GM23338 (cell line): Measurements from ENCODE around the gene CDC25B. TPM values are rescaled to one million over a fixed set of nuclear protein-coding genes. Genes with fewer than 3 reads are reported as not detected.

Source experiments
- CREB1 ChIP-seq: fragments of 250-450 bp; sonication (Bioruptor Pico); IDR thresholded peaks from 2 replicates; pipeline ENCODE4 v1.5.0; 2020; ENCODE audit warnings: low read depth, mild to moderate bottlenecking, moderate library complexity
- EZH2phosphoT487 ChIP-seq: fragments of 200-600 bp; sonication (generic); IDR thresholded peaks from one replicate; pipeline ENCODE4 v1.8.1; 2018; ENCODE audit warnings: antibody characterized with exemption; ENCODE audit not compliant: unreplicated experiment
- JUNB ChIP-seq: IDR thresholded peaks from one replicate; pipeline ENCODE4 v1.6.1; 2016; ENCODE audit warnings: antibody characterized with exemption; ENCODE audit not compliant: unreplicated experiment
- NANOG ChIP-seq: IDR thresholded peaks from 2 replicates; pipeline ENCODE4 v1.6.1; 2016; ENCODE audit warnings: antibody characterized with exemption, borderline replicate concordance
- POLR2AphosphoS5 ChIP-seq: IDR thresholded peaks from 2 replicates; pipeline ENCODE4 v1.6.1; 2016; ENCODE audit warnings: antibody characterized with exemption, low read depth
- ZNF331 ChIP-seq: fragments of 250-450 bp; sonication (Bioruptor Pico); IDR thresholded peaks from 2 replicates; pipeline ENCODE4 v1.5.0; 2020; ENCODE audit warnings: low read depth, mild to moderate bottlenecking, moderate library complexity
- polyA plus RNA-seq: library from polyadenylated mRNA; unstranded; fragments of >200 nt; fragmentation: Nextera tagmentation; extraction: Ambion mirVana; gene quantifications from 2 replicates; pipeline ENCODE4 v1.2.1, GENCODE V29; 2016
- total RNA-seq: library from RNA; depleted of rRNA; stranded (reverse); fragments of >200 nt; shearing (Covaris generic); gene quantifications from 2 replicates; pipeline ENCODE4 v1.2.3, GENCODE V29; 2014
- TF ChIP-seq, protein P1 (sequence below): fragments of 250-450 bp; sonication (Bioruptor Pico); IDR thresholded peaks from 2 replicates; pipeline ENCODE4 v1.5.0; 2020; ENCODE audit warnings: mild to moderate bottlenecking, moderate library complexity
- TF ChIP-seq, protein P2 (sequence below): IDR thresholded peaks from one replicate; pipeline ENCODE4 v1.6.1; 2018; ENCODE audit warnings: antibody characterized with exemption; ENCODE audit not compliant: unreplicated experiment
- TF ChIP-seq, protein P3 (sequence below): IDR thresholded peaks from 2 replicates; pipeline ENCODE4 v1.6.1; 2016; ENCODE audit warnings: antibody characterized with exemption

Gene CDC25B
- total and polyA plus RNA-seq, 2 experiments from 2014 or later: 10.5 to 33.0 TPM

DNA sequence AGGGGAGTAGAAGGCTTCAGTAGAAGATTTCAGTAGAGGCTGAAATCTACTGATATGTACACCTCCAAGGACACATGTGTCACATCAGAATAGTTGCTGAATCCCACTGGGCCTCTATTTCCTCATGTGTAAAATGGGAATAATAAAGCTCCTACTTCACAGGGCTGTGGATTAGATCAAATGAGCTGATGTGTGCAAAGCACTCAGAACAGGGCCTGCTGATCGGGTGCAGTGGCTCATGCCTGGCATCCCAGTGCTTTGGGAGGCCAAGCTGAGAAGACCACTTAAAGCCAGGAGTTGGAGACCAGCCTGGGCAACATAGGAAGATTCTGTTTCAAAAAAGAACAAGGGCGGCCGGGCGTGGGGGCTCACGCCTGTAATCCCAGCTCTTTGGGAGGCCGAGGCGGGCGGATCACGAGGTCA lies 16.2 kb downstream of the CDC25B start (continued):
- TF ChIP-seq, protein P1, sequence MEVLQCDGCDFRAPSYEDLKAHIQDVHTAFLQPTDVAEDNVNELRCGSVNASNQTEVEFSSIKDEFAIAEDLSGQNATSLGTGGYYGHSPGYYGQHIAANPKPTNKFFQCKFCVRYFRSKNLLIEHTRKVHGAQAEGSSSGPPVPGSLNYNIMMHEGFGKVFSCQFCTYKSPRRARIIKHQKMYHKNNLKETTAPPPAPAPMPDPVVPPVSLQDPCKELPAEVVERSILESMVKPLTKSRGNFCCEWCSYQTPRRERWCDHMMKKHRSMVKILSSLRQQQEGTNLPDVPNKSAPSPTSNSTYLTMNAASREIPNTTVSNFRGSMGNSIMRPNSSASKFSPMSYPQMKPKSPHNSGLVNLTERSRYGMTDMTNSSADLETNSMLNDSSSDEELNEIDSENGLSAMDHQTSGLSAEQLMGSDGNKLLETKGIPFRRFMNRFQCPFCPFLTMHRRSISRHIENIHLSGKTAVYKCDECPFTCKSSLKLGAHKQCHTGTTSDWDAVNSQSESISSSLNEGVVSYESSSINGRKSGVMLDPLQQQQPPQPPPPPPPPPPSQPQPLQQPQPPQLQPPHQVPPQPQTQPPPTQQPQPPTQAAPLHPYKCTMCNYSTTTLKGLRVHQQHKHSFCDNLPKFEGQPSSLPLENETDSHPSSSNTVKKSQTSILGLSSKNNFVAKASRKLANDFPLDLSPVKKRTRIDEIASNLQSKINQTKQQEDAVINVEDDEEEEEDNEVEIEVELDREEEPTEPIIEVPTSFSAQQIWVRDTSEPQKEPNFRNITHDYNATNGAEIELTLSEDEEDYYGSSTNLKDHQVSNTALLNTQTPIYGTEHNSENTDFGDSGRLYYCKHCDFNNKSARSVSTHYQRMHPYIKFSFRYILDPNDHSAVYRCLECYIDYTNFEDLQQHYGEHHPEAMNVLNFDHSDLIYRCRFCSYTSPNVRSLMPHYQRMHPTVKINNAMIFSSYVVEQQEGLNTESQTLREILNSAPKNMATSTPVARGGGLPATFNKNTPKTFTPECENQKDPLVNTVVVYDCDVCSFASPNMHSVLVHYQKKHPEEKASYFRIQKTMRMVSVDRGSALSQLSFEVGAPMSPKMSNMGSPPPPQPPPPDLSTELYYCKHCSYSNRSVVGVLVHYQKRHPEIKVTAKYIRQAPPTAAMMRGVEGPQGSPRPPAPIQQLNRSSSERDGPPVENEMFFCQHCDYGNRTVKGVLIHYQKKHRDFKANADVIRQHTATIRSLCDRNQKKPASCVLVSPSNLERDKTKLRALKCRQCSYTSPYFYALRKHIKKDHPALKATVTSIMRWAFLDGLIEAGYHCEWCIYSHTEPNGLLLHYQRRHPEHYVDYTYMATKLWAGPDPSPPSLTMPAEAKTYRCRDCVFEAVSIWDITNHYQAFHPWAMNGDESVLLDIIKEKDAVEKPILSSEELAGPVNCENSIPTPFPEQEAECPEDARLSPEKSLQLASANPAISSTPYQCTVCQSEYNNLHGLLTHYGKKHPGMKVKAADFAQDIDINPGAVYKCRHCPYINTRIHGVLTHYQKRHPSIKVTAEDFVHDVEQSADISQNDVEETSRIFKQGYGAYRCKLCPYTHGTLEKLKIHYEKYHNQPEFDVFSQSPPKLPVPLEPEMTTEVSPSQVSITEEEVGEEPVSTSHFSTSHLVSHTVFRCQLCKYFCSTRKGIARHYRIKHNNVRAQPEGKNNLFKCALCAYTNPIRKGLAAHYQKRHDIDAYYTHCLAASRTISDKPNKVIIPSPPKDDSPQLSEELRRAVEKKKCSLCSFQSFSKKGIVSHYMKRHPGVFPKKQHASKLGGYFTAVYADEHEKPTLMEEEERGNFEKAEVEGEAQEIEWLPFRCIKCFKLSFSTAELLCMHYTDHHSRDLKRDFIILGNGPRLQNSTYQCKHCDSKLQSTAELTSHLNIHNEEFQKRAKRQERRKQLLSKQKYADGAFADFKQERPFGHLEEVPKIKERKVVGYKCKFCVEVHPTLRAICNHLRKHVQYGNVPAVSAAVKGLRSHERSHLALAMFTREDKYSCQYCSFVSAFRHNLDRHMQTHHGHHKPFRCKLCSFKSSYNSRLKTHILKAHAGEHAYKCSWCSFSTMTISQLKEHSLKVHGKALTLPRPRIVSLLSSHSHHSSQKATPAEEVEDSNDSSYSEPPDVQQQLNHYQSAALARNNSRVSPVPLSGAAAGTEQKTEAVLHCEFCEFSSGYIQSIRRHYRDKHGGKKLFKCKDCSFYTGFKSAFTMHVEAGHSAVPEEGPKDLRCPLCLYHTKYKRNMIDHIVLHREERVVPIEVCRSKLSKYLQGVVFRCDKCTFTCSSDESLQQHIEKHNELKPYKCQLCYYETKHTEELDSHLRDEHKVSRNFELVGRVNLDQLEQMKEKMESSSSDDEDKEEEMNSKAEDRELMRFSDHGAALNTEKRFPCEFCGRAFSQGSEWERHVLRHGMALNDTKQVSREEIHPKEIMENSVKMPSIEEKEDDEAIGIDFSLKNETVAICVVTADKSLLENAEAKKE (CRISPR knock-in tag): no peak
- TF ChIP-seq POLR2AphosphoS5 (no peak), JUNB (no peak), CREB1 (no peak), NANOG (no peak), EZH2phosphoT487 (no peak), ZNF331 (no peak)
- TF ChIP-seq, protein P2, sequence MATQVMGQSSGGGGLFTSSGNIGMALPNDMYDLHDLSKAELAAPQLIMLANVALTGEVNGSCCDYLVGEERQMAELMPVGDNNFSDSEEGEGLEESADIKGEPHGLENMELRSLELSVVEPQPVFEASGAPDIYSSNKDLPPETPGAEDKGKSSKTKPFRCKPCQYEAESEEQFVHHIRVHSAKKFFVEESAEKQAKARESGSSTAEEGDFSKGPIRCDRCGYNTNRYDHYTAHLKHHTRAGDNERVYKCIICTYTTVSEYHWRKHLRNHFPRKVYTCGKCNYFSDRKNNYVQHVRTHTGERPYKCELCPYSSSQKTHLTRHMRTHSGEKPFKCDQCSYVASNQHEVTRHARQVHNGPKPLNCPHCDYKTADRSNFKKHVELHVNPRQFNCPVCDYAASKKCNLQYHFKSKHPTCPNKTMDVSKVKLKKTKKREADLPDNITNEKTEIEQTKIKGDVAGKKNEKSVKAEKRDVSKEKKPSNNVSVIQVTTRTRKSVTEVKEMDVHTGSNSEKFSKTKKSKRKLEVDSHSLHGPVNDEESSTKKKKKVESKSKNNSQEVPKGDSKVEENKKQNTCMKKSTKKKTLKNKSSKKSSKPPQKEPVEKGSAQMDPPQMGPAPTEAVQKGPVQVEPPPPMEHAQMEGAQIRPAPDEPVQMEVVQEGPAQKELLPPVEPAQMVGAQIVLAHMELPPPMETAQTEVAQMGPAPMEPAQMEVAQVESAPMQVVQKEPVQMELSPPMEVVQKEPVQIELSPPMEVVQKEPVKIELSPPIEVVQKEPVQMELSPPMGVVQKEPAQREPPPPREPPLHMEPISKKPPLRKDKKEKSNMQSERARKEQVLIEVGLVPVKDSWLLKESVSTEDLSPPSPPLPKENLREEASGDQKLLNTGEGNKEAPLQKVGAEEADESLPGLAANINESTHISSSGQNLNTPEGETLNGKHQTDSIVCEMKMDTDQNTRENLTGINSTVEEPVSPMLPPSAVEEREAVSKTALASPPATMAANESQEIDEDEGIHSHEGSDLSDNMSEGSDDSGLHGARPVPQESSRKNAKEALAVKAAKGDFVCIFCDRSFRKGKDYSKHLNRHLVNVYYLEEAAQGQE: no peak
- TF ChIP-seq, protein P3, sequence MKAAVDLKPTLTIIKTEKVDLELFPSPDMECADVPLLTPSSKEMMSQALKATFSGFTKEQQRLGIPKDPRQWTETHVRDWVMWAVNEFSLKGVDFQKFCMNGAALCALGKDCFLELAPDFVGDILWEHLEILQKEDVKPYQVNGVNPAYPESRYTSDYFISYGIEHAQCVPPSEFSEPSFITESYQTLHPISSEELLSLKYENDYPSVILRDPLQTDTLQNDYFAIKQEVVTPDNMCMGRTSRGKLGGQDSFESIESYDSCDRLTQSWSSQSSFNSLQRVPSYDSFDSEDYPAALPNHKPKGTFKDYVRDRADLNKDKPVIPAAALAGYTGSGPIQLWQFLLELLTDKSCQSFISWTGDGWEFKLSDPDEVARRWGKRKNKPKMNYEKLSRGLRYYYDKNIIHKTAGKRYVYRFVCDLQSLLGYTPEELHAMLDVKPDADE: no peak
